ENCODE results near the gene RTN4R. TPM values are rescaled to one million over a fixed set of nuclear protein-coding genes. Genes with fewer than 3 reads are reported as not detected.
A peak's percentile ranks its signal among the peaks of the same experiment; 100 is the strongest.

The RTN4R gene
- total and polyA plus RNA-seq, 2 of the 8 experiments (the other 6 are each of a cell fraction or from before 2014, with no cell fraction given), result 21.8 to 41.3 TPM

GRCh38 chr22:20298803-20299745 lies 31.0 kb upstream of the RTN4R start:
- Histone ChIP-seq H3K18ac (ENCODE audit: extremely low read depth, low read length) (peak overlapping the region; percentile 48), H3K9ac (replicated peaks in 1 of 4; ENCODE audit: extremely low read depth in 1 of 4, low read depth in 3 of 4, low read length in 3 of 4) (no peak overlapping the region; a peak in 2 of 7 replicates)
- no peak for FAIRE-seq
- TF ChIP-seq RFX5 (IDR thresholded peaks at IDR 0.05; ENCODE audit: borderline replicate concordance, low read depth, low read length) (no peak), KDM5A (IDR thresholded peaks at IDR 0.05; ENCODE audit: low read length) (no peak), BACH1 (IDR thresholded peaks at IDR 0.05; ENCODE audit: low read length) (peak; percentile 83), KDM4A (IDR thresholded peaks at IDR 0.05; ENCODE audit: low read depth, low read length, severe bottlenecking) (peak; percentile 69), MAX (IDR thresholded peaks at IDR 0.05) (no peak), CTBP2 (IDR thresholded peaks at IDR 0.05; ENCODE audit: borderline replicate concordance, insufficient read depth, insufficient read length, low read length) (no peak), SUZ12 (IDR thresholded peaks at IDR 0.05; ENCODE audit: low read length) (no peak), HDAC2 (IDR thresholded peaks at IDR 0.05; ENCODE audit: borderline replicate concordance in 1 of 2, low read depth in 2 of 2, low read length in 2 of 2) (peak; percentile 27 to 84; a peak in 2 of 4 replicates), CHD1 (IDR thresholded peaks at IDR 0.05; ENCODE audit: low read depth, low read length) (no peak), GTF2F1 (IDR thresholded peaks at IDR 0.05; ENCODE audit: borderline replicate concordance, low read depth, low read length) (no peak)

More at GRCh38 chr22:20298803-20299745, 31.0 kb upstream of the RTN4R start:
- WGBS, 2 experiments (ENCODE audit: extremely low coverage in 1 of 2, insufficient coverage in 1 of 2, insufficient read length in 1 of 2, insufficient replicate concordance in 2 of 2, low coverage in 1 of 2, low lambda C conversion rate in 2 of 2, missing lambda C conversion rate in 1 of 2), result 1% methylated on average over 20 of the region's 90 CpGs; no CpG with 5 or more reads in 1 of the 2 experiments
- peaks cover 7% of the 10 kb centered on the region; the same call in 1 of the 2 replicates for H3K23me2 ChIP-seq (ENCODE audit: low read depth, low read length)
- H4K91ac ChIP-seq (replicated peaks; ENCODE audit: insufficient read length, low read length), result no peak overlapping the region
- DNase-seq (ENCODE audit: low read depth in 1 of 2, low spot score in 2 of 2), result peak; percentile 46 to 98
- no peak overlapping the region; the same call in 1 of the 2 replicates for H4K8ac ChIP-seq (ENCODE audit: extremely low read depth, insufficient read depth, low read length)
- H3K79me1 ChIP-seq (ENCODE audit: low read depth, low read length), result no peaks in the 10 kb centered on the region
- H3K4me3 ChIP-seq (ENCODE audit: extremely low read depth in 1 of 4, insufficient read depth in 2 of 4, low read depth in 3 of 4, low read length in 4 of 4), result peak overlapping the region; percentile 43 to 66 (median 52)
- no peaks in the 10 kb centered on the region for H3K36me3 ChIP-seq (ENCODE audit: control insufficient read depth in 2 of 4, insufficient read depth in 4 of 4, low read length in 3 of 4)
- H3K56ac ChIP-seq (replicated peaks; ENCODE audit: insufficient read length, low read depth, low read length), result no peak overlapping the region
- H3K27ac ChIP-seq (ENCODE audit: low read depth, low read length), result no peak overlapping the region
- no peak overlapping the region for H2AK5ac ChIP-seq (ENCODE audit: low read depth, low read length)
- no peak overlapping the region for H2BK5ac ChIP-seq (ENCODE audit: low read depth, low read length)
- H4K5ac ChIP-seq (ENCODE audit: insufficient read length, low read depth, low read length), result peak overlapping the region; percentile 21
- peaks cover 0 to 4% (median 0%) of the 10 kb centered on the region in 4 experiments; a peak in 3 of 7 replicates for H3K4me1 ChIP-seq (replicated peaks in 1 of 4; ENCODE audit: control insufficient read depth in 3 of 4, insufficient read depth in 4 of 4, low read length in 3 of 4)
- peak overlapping the region; percentile 27; the same call in 1 of the 2 replicates for H2BK12ac ChIP-seq (ENCODE audit: low read depth, low read length)
- H3K9me3 ChIP-seq (ENCODE audit: insufficient read depth in 2 of 2, low read depth in 1 of 2, low read length in 1 of 2), result no peaks in the 10 kb centered on the region
- H3K4ac ChIP-seq (replicated peaks; ENCODE audit: insufficient read length, low read depth, low read length), result no peak overlapping the region
- H3K4me2 ChIP-seq (ENCODE audit: insufficient read depth in 1 of 2, low read depth in 2 of 2, low read length in 2 of 2), result peak overlapping the region; percentile 48 to 88
- no peak overlapping the region for H2BK120ac ChIP-seq (replicated peaks; ENCODE audit: low read depth, low read length)
- no peak overlapping the region for H3K23ac ChIP-seq (ENCODE audit: insufficient read length)
- no peak overlapping the region for H2BK20ac ChIP-seq (ENCODE audit: low read length)
- H3K14ac ChIP-seq (ENCODE audit: insufficient read length), result no peak overlapping the region
- H3K79me2 ChIP-seq (ENCODE audit: control insufficient read depth in 1 of 2, insufficient read depth in 2 of 2, low read length in 2 of 2), result no peaks in the 10 kb centered on the region
- peak overlapping the region; percentile 64; the same call in 1 of the 2 replicates for H2AFZ ChIP-seq (ENCODE audit: low read length)
- CTCF ChIA-PET (ENCODE audit: partially characterized antibody), result interaction anchor here (1.0 kb wide), 1 partner anchor 15 kb away, joined by 3 read pairs; no protein-coding TSS in a partner anchor
- H2BK15ac ChIP-seq (ENCODE audit: low read length), result 0 out of 2 replicates have a peak overlapping the region, but pooled peaks have one; percentile 61
- POLR2A ChIA-PET (ENCODE audit: partially characterized antibody), result interaction anchor here (0.8 kb wide), 1 partner anchor 30 kb away, joined by 3 read pairs; no protein-coding TSS in a partner anchor
- H4K20me1 ChIP-seq (replicated peaks in 1 of 2; ENCODE audit: control insufficient read depth in 1 of 2, insufficient read depth in 2 of 2, low read length in 2 of 2), result peaks cover 0 to 3% of the 10 kb centered on the region in 2 experiments
- peaks cover 17 to 46% (median 36%) of the 10 kb centered on the region in 4 experiments for H3K27me3 ChIP-seq (replicated peaks in 1 of 4; ENCODE audit: control insufficient read depth in 3 of 4, extremely low read depth in 1 of 4, insufficient read depth in 3 of 4, low read length in 3 of 4)

Data from H1 (cell line).